Subcutaneous abdominal adipose tissue (tissue), 5 donors: ENCODE results near the gene IFIT2.

Experiments
- H3K27ac ChIP-seq: one replicate; pipeline ENCODE4 v1.7.0; 2013; ENCODE audit warnings: low read depth, mild to moderate bottlenecking, inconsistent platforms, low read length, moderate library complexity
- H3K27me3 ChIP-seq, 5 donors: one replicate each; pipeline ENCODE4 v1.7.0; 2013; ENCODE audit warnings: low read length in 5 of 5, inconsistent platforms in 1 of 5; ENCODE audit not compliant: control insufficient read depth in 5 of 5, insufficient read depth in 4 of 5
- H3K36me3 ChIP-seq, 5 donors: one replicate each; pipeline ENCODE4 v1.7.0; 2013; ENCODE audit warnings: low read length in 5 of 5; ENCODE audit not compliant: control insufficient read depth in 5 of 5, insufficient read depth in 5 of 5
- H3K4me1 ChIP-seq, 5 donors: one replicate each; pipeline ENCODE4 v1.7.0; 2013; ENCODE audit warnings: low read length in 5 of 5, mild to moderate bottlenecking in 3 of 5, moderate library complexity in 1 of 5; ENCODE audit not compliant: control insufficient read depth in 5 of 5, insufficient read depth in 5 of 5
- H3K4me3 ChIP-seq, 5 donors: one replicate each; pipeline ENCODE4 v1.7.0; 2013; ENCODE audit warnings: low read length in 5 of 5, low read depth in 1 of 5
- H3K9ac ChIP-seq, 5 donors: one replicate each; pipeline ENCODE4 v1.7.0; 2013; ENCODE audit warnings: low read length in 5 of 5, mild to moderate bottlenecking in 4 of 5, moderate library complexity in 3 of 5
- H3K9me3 ChIP-seq, 5 donors: one replicate each; pipeline ENCODE4 v1.7.0; 2013; ENCODE audit warnings: low read length in 5 of 5; ENCODE audit not compliant: control insufficient read depth in 5 of 5
- donor health status: healthy.
- donor health status: healthy.
- donor health status: healthy.
- donor health status: healthy.
- donor health status: healthy.

The IFIT2 gene

DNA sequence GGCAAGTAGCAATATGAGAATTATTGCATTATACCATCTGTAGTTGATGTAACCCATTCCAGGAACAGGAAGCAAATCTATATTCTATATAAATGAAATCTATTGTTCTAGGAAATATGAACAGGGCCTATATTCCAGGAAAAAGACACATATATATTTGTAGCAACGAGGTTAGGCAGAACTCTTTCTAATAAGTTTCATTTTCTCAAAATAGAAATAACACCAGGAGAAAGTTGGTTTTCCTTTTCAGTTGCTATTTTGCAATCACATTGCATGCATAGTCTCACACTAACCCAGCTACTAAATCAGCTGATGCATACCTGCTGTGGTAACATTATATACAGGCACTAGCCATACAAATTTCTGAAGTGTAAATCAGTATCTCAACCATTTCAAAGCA is 6.2 kb upstream of the IFIT2 start:
- H3K9me3 ChIP-seq, result no peaks in the 10 kb centered on the region
- H3K9ac ChIP-seq, result peak overlapping the region in 1 of 5 donors; percentile 19
- peak overlapping the region; percentile 94 for H3K27ac ChIP-seq

DNA sequence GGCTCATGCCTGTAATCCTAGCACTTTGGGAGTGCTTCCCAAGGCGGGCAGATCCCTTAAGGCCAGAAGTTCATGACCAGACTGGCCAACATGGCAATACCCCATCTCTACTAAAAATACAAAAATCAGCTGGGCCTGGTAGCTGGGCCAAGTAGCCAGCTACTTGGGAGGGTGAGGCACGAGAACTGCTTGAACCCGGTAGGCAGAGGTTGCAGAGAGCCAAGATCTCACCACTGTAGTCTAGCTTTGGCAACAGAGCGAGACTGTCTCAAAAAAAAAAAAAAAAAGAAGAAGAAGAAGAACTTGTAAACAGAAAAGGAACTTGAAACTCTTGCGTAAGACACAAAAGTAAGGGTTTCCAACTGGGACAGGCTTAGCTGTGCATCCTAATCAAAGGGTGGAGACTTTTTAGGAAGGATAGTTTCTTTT is 5.6 kb upstream of the IFIT2 start:
- peaks cover 5 to 35% (median 26%) of the 10 kb centered on the region in 5 donors for H3K4me1 ChIP-seq
- no peaks in the 10 kb centered on the region for H3K36me3 ChIP-seq
- no peaks in the 10 kb centered on the region for H3K9me3 ChIP-seq
- no peaks in the 10 kb centered on the region for H3K27me3 ChIP-seq
- H3K4me3 ChIP-seq, result peak overlapping the region in 1 of 5 donors; percentile 29
- peak overlapping the region; percentile 94 for H3K27ac ChIP-seq
- H3K9ac ChIP-seq, result peak overlapping the region in 2 of 5 donors; percentile 19 to 46

More for the DNA sequence above, 6.2 kb upstream of the IFIT2 start:
- H3K4me1 ChIP-seq, result peaks cover 3 to 29% (median 22%) of the 10 kb centered on the region in 5 donors
- H3K36me3 ChIP-seq, result no peaks in the 10 kb centered on the region
- no peak overlapping the region for H3K4me3 ChIP-seq
- H3K27me3 ChIP-seq, result no peaks in the 10 kb centered on the region

DNA sequence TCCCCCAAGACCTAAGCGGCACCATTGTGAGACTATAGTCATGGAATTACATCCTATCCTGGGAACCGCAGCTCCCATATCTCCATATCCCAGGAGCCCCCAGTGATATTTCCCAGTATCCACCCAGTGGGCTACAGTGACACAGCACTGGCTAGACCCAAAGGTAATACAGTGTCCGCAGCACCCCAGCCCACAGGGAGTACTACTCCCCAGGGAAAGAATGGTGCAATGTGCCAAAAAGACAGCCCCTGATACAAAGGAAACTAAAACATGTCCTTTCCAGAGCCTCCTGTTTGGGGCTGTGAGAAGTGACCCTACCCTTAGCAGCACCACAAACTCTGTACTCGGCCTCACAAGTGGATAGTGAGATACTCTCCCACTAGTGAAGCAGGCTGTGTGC is 4.5 kb upstream of the IFIT2 start:
- H3K9me3 ChIP-seq, result no peaks in the 10 kb centered on the region
- H3K27ac ChIP-seq, result no peak overlapping the region
- no peaks in the 10 kb centered on the region for H3K27me3 ChIP-seq
- no peak overlapping the region for H3K9ac ChIP-seq
- peaks cover 6 to 45% (median 34%) of the 10 kb centered on the region in 5 donors for H3K4me1 ChIP-seq
- H3K4me3 ChIP-seq, result no peak overlapping the region
- no peaks in the 10 kb centered on the region for H3K36me3 ChIP-seq

DNA sequence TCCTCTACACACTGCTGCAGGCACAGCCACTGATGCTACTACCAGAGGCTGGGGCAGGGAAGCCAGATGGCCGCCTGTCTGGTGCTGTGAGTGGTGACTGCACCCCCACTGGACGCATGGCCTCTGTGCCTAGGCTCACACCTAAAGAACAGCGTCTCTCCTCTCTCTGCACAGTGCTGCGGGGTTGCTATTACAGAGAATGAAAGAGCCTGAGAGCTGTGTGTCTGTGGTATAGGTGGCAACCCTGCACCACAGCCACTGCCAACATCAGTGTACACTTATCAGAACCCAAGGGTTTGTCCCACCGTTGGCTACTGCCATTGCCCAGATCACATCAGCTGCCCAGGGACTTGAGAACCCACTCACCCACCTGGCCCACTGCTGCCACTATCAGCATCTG is 4.1 kb upstream of the IFIT2 start:
- H3K9me3 ChIP-seq, result no peaks in the 10 kb centered on the region
- H3K4me1 ChIP-seq, result peaks cover 6 to 49% (median 39%) of the 10 kb centered on the region in 5 donors
- H3K36me3 ChIP-seq, result no peaks in the 10 kb centered on the region
- no peak overlapping the region for H3K9ac ChIP-seq
- H3K27me3 ChIP-seq, result no peaks in the 10 kb centered on the region
- H3K27ac ChIP-seq, result no peak overlapping the region
- H3K4me3 ChIP-seq, result no peak overlapping the region

DNA sequence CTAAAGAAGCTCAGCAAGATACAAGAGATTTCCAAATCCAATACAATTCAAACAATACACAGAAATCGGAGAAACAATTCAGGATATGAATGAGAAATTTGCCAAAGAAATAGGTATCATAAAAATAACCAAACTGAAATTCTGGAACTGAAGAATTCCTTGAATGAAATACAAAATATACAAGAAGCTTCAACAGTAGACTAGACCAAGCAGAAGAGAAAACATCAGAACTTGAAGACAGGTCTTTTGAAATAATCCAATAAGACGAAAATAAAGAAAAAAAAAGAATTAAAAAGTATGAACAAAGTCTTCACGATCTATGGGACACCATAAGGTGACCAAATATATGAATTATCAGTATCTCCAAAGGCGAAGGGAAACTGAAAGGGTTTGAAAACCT is 2.8 kb upstream of the IFIT2 start:
- no peaks in the 10 kb centered on the region for H3K27me3 ChIP-seq
- no peak overlapping the region for H3K9ac ChIP-seq
- H3K9me3 ChIP-seq, result no peaks in the 10 kb centered on the region
- no peaks in the 10 kb centered on the region for H3K36me3 ChIP-seq
- no peak overlapping the region for H3K4me3 ChIP-seq
- no peak overlapping the region for H3K27ac ChIP-seq
- H3K4me1 ChIP-seq, result peaks cover 6 to 60% (median 51%) of the 10 kb centered on the region in 5 donors

DNA sequence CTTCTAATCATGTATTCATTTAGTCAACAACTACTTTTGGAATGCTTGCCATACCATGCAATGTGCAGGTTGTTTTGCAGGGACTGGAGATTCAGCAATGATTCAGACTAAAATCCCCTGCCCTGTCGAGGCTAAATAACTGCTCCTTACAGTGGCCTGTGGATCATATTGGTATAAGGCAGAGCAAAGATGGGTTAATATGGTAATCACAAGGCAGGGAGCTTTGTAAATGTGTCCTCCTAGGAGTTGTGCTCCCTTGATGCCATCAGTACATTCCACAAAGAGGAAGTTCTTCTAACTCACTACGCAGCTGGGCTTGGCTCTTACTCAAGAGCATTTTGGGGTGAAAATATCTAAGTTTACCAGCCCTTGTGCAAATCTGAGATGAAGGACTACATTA is 614 bp upstream of the IFIT2 start:
- Histone ChIP-seq H3K27ac (peak overlapping the region; percentile 90), H3K9me3 (no peaks in the 10 kb centered on the region), H3K4me1 (peaks cover 3 to 52% (median 46%) of the 10 kb centered on the region in 5 donors), H3K27me3 (no peaks in the 10 kb centered on the region), H3K9ac (peak overlapping the region; percentile 29 to 77 (median 75)), H3K4me3 (peak overlapping the region; percentile 67 to 90 (median 74)), H3K36me3 (peaks cover 0 to 7% (median 4%) of the 10 kb centered on the region in 5 donors)

DNA sequence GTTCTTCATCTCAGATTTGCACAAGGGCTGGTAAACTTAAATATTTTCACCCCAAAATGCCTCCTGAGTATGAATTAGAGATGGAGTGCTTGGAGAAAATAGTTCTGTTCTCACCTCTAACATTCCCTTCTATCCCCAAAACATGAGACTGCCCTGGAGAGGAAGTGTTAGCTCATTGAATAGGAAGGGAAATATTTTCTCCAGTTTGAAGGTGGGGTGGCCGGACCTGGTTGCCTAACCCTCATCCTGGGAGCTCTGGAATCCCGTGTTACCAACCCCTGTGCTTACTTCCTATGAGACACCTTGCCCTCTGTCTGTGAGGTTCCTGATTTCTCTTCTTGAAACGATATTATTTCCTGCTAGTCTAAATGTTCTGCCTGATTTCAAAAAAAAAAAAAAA is 779 bp downstream of the IFIT2 start:
- peaks cover 3 to 21% (median 13%) of the 10 kb centered on the region in 5 donors for H3K36me3 ChIP-seq
- no peaks in the 10 kb centered on the region for H3K9me3 ChIP-seq
- H3K4me3 ChIP-seq, result peak overlapping the region; percentile 67 to 90 (median 74)
- H3K27ac ChIP-seq, result peak overlapping the region; percentile 90
- no peaks in the 10 kb centered on the region for H3K27me3 ChIP-seq
- H3K9ac ChIP-seq, result peak overlapping the region; percentile 3 to 68 (median 24)
- H3K4me1 ChIP-seq, result peaks cover 3 to 41% (median 35%) of the 10 kb centered on the region in 5 donors

DNA sequence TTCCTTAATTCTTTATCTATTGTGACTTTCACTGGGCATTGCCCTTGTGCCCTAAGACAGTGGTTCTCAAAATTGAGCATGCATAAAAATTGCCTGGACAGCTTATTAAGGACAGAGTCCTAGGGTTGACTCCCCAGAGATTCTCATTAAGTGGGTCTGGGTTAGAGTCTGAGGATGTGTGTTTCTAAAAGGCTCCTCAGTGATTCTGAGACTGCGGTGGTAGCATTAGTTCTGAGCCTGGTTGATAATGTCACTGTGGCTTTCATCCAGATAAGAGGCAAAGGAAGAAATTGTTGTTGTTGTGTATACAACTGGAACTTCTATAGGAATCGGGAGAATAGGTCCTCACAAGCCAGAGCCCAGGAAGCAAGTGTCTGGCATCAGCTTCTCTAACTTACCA is 1.3 kb downstream of the IFIT2 start:
- peak overlapping the region in 3 of 5 donors; percentile 67 to 76 (median 73) for H3K4me3 ChIP-seq
- no peaks in the 10 kb centered on the region for H3K27me3 ChIP-seq
- peaks cover 3 to 41% (median 35%) of the 10 kb centered on the region in 5 donors for H3K4me1 ChIP-seq
- no peak overlapping the region for H3K27ac ChIP-seq
- no peaks in the 10 kb centered on the region for H3K9me3 ChIP-seq
- H3K36me3 ChIP-seq, result peaks cover 3 to 25% (median 15%) of the 10 kb centered on the region in 5 donors
- H3K9ac ChIP-seq, result peak overlapping the region in 3 of 5 donors; percentile 25 to 68 (median 34)

DNA sequence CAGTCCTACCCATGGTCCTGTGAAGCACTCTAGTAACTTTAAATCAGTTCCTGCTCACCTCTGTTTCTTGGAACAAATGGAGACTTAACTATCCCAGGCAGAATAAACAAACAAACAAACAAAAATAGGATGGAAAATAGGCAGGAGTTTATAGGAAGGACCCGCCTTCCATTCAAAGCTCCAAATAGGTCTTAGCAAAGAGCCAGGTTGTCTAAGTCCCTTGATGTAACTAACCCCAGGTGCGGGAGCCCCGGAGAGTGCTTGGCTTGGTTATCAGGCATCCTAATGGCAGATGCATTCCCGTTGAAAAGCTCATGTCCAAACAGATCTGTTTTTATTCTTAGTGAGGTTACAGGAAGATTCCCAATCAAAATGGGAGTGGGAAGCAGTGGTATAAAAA is 2.2 kb downstream of the IFIT2 start:
- Histone ChIP-seq H3K4me1 (peaks cover 3 to 41% (median 35%) of the 10 kb centered on the region in 5 donors), H3K27ac (no peak overlapping the region), H3K9ac (no peak overlapping the region), H3K4me3 (peak overlapping the region in 3 of 5 donors; percentile 67 to 76 (median 73)), H3K9me3 (no peaks in the 10 kb centered on the region), H3K36me3 (peaks cover 3 to 28% (median 15%) of the 10 kb centered on the region in 5 donors), H3K27me3 (no peaks in the 10 kb centered on the region)

DNA sequence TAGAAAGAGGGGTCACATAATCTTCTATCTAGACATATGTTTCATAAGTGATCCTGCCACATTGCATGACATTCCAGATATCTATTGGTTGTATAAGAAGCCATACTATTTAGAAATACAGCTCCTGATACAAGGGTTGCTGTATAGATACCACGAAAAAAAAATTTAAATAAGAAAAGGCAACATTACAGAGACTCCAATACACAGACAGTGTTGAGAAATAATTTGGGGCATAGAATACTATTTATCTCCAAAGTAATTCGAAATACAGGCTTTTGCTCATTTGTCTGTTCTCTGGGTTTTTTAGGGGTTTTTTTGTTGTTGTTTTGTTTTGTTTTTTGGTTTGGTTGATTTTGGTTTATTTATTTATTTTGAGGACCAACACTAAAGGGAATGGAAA is 2.6 kb downstream of the IFIT2 start:
- Histone ChIP-seq H3K27me3 (no peaks in the 10 kb centered on the region), H3K4me3 (peak overlapping the region in 2 of 5 donors; percentile 67 to 76), H3K27ac (no peak overlapping the region), H3K9me3 (no peaks in the 10 kb centered on the region), H3K36me3 (peaks cover 3 to 30% (median 15%) of the 10 kb centered on the region in 5 donors), H3K9ac (no peak overlapping the region), H3K4me1 (peaks cover 3 to 41% (median 35%) of the 10 kb centered on the region in 5 donors)
